Hepatocyte (in vitro differentiated cells): ENCODE measurements around the gene GARS1. TPM values are rescaled to one million over a fixed set of nuclear protein-coding genes. Genes with fewer than 3 reads are reported as not detected.

Source experiments
- DNase-seq: peaks from one replicate; pipeline ENCODE4 v3.0.0-alpha.2; 2016; ENCODE audit warnings: low spot score
- H2AFZ ChIP-seq: fragments of 200-600 bp; sonication (generic); 2 replicates; pipeline ENCODE4 v1.6.0; 2016; ENCODE audit warnings: antibody characterized with exemption, mild to moderate bottlenecking
- H3K27ac ChIP-seq: fragments of 200-600 bp; sonication (generic); 2 replicates; pipeline ENCODE4 v1.5.1; 2016; ENCODE audit warnings: mild to moderate bottlenecking
- H3K27me3 ChIP-seq: fragments of 200-600 bp; sonication (generic); 2 replicates; pipeline ENCODE4 v1.6.1; 2016
- H3K36me3 ChIP-seq: fragments of 200-600 bp; sonication (generic); replicated peaks from 2 replicates; pipeline ENCODE4 v1.5.1; 2016; ENCODE audit warnings: low read depth; ENCODE audit not compliant: insufficient read depth
- H3K4me1 ChIP-seq: fragments of 200-600 bp; sonication (generic); 2 replicates; pipeline ENCODE4 v1.5.1; 2016; ENCODE audit warnings: mild to moderate bottlenecking, moderate library complexity; ENCODE audit not compliant: insufficient read depth
- H3K4me2 ChIP-seq: fragments of 200-600 bp; sonication (generic); 2 replicates; pipeline ENCODE4 v1.6.0; 2016
- H3K4me3 ChIP-seq: fragments of 200-600 bp; sonication (generic); 2 replicates; pipeline ENCODE4 v1.5.1; 2016; ENCODE audit warnings: mild to moderate bottlenecking
- H3K79me2 ChIP-seq: fragments of 200-600 bp; sonication (generic); 2 replicates; pipeline ENCODE4 v1.6.0; 2017; ENCODE audit warnings: mild to moderate bottlenecking
- H3K9me2 ChIP-seq: fragments of 200-600 bp; sonication (generic); replicated peaks from 2 replicates; pipeline ENCODE4 v1.6.0; 2017; ENCODE audit warnings: mild to moderate bottlenecking; ENCODE audit not compliant: insufficient read depth
- H3K9me3 ChIP-seq: fragments of 200-600 bp; sonication (generic); 2 replicates; pipeline ENCODE4 v1.5.1; 2016; ENCODE audit warnings: low read depth, mild to moderate bottlenecking
- H4K20me1 ChIP-seq: fragments of 200-600 bp; sonication (generic); 2 replicates; pipeline ENCODE4 v1.6.0; 2016; ENCODE audit warnings: mild to moderate bottlenecking; ENCODE audit not compliant: insufficient read depth, poor library complexity, severe bottlenecking
- CTCF ChIP-seq: fragments of 200-600 bp; sonication (generic); IDR thresholded peaks from 2 replicates; pipeline ENCODE4 v1.5.1; 2016; ENCODE audit warnings: antibody characterized with exemption, mild to moderate bottlenecking; ENCODE audit not compliant: poor library complexity
- EZH2 ChIP-seq: fragments of 200-600 bp; sonication (generic); IDR thresholded peaks from 2 replicates; pipeline ENCODE4 v1.6.1; 2016; ENCODE audit warnings: antibody characterized with exemption, mild to moderate bottlenecking, borderline replicate concordance
- EZH2phosphoT487 ChIP-seq: fragments of 200-600 bp; sonication (generic); IDR thresholded peaks from one replicate; pipeline ENCODE4 v1.6.1; 2018; ENCODE audit warnings: antibody characterized with exemption, mild to moderate bottlenecking, low read depth, moderate library complexity; ENCODE audit not compliant: unreplicated experiment, severe bottlenecking
- whole genome bisulfite sequencing: methylation state at CpG from one replicate; pipeline ENCODE4 v1.1.6; 2016; ENCODE audit warnings: low lambda C conversion rate; ENCODE audit errors: missing lambda C conversion rate; 5-methylcytosine and 5-hydroxymethylcytosine counted together
- polyA plus RNA-seq: library from polyadenylated mRNA; unstranded; fragments of >200 nt; fragmentation: Nextera tagmentation; extraction: Ambion mirVana; gene quantifications from 2 replicates; pipeline ENCODE4 v1.2.1, GENCODE V29; 2016
- total RNA-seq: library from RNA; depleted of rRNA; stranded (reverse); fragments of >200 nt; gene quantifications from 2 replicates; pipeline ENCODE4 v1.2.3, GENCODE V29; 2014

The GARS1 gene
- total and polyA plus RNA-seq, 2 experiments from 2014 or later: 131 to 163 TPM

- no peak for TF ChIP-seq EZH2phosphoT487
- TF ChIP-seq EZH2: no peak
- no peak for TF ChIP-seq CTCF
- Histone ChIP-seq H3K4me1 (no peaks in the 10 kb centered on the region), H3K4me2 (no peak overlapping the region), H2AFZ (no peak overlapping the region), H3K36me3 (no peaks in the 10 kb centered on the region), H3K79me2 (peaks cover 4% of the 10 kb centered on the region), H3K27ac (no peak overlapping the region), H3K9me3 (no peaks in the 10 kb centered on the region), H4K20me1 (no peaks in the 10 kb centered on the region), H3K9me2 (no peaks in the 10 kb centered on the region), H3K4me3 (no peak overlapping the region), H3K27me3 (no peaks in the 10 kb centered on the region)
- 79% methylated on average over 10 of the region's 10 CpGs for WGBS
- DNase-seq: no peak
Observed at GRCh38 chr7:30647589-30648364, 53.1 kb downstream of the GARS1 start.

GRCh38 chr7:30648744-30649540 lies 54.3 kb downstream of the GARS1 start:
- Histone ChIP-seq H4K20me1 (no peaks in the 10 kb centered on the region), H3K27ac (no peak overlapping the region), H3K9me3 (no peaks in the 10 kb centered on the region), H3K79me2 (no peaks in the 10 kb centered on the region), H3K4me1 (no peaks in the 10 kb centered on the region), H3K36me3 (no peaks in the 10 kb centered on the region), H3K4me3 (no peak overlapping the region), H2AFZ (no peak overlapping the region), H3K4me2 (no peak overlapping the region), H3K9me2 (no peaks in the 10 kb centered on the region), H3K27me3 (no peaks in the 10 kb centered on the region)
- DNase-seq: no peak
- WGBS: 93% methylated on average over 15 of the region's 15 CpGs
- TF ChIP-seq EZH2: no peak
- TF ChIP-seq EZH2phosphoT487: no peak
- TF ChIP-seq CTCF: no peak

GRCh38 chr7:30649717-30650420 lies 55.2 kb downstream of the GARS1 start:
- no peak overlapping the region for H3K27ac ChIP-seq
- no peaks in the 10 kb centered on the region for H4K20me1 ChIP-seq
- no peaks in the 10 kb centered on the region for H3K9me2 ChIP-seq
- TF ChIP-seq EZH2: no peak
- TF ChIP-seq EZH2phosphoT487: no peak
- TF ChIP-seq CTCF: no peak
- no peak overlapping the region for H2AFZ ChIP-seq
- DNase-seq: no peak
- no peaks in the 10 kb centered on the region for H3K36me3 ChIP-seq
- H3K79me2 ChIP-seq: no peaks in the 10 kb centered on the region
- no peak overlapping the region for H3K4me2 ChIP-seq
- no peaks in the 10 kb centered on the region for H3K9me3 ChIP-seq
- 88% methylated on average over 13 of the region's 13 CpGs for WGBS
- no peak overlapping the region for H3K4me3 ChIP-seq
- no peaks in the 10 kb centered on the region for H3K4me1 ChIP-seq
- H3K27me3 ChIP-seq: no peaks in the 10 kb centered on the region
